NCI-H345 treated with DMSO at 0.1 percent for 48 hours (cell line): ENCODE data around the gene STAG3.
A peak's percentile ranks its signal among the peaks of the same experiment; 100 is the strongest.

Experiments
- DNase-seq: peaks from one replicate; lab custom pipeline; 2025; ENCODE audit not compliant: unreplicated experiment; lab: John Stamatoyannopoulos, UW

The STAG3 gene

DNA sequence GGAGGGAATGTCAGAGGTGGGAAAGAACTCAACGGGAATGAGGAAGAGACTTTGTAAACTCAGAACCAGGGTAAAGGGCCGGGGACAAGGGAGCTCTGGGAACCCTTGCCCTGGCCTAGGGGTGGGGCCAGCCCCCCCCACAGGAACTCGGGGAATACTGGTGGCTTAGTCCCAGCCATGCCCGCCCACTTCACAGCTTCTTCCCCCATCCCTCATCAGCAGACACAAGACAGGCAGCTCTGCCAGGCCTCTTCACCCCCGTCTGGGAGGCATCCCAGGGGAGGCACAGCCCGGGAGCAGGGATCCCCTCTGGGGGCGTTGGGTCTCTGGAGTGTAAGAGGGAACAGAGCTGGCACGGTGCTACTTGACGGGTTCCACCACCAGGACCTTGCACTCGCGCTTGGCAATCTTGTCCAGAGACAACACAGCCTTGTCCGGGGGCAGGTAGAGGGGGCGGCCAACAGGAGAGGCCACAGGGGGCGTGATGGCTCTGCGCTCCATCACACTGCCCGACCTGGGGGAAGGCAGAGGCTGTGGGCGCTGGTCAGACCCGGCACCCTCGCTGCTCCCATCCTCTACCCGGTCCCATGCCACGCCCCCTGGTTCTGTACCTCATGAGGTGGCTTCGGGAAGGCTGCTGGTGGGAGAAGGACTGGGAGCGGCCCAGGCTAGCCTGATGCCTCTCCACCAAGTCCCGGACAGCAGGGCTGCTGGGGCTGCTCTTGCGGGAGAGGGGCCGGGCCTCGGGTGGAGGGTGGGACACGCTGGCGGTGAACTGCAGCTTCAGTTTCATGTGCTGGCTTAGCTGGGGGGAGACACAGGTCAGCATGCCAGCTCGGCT is 22.8 kb upstream of the STAG3 start:
- no peak for DNase-seq

DNA sequence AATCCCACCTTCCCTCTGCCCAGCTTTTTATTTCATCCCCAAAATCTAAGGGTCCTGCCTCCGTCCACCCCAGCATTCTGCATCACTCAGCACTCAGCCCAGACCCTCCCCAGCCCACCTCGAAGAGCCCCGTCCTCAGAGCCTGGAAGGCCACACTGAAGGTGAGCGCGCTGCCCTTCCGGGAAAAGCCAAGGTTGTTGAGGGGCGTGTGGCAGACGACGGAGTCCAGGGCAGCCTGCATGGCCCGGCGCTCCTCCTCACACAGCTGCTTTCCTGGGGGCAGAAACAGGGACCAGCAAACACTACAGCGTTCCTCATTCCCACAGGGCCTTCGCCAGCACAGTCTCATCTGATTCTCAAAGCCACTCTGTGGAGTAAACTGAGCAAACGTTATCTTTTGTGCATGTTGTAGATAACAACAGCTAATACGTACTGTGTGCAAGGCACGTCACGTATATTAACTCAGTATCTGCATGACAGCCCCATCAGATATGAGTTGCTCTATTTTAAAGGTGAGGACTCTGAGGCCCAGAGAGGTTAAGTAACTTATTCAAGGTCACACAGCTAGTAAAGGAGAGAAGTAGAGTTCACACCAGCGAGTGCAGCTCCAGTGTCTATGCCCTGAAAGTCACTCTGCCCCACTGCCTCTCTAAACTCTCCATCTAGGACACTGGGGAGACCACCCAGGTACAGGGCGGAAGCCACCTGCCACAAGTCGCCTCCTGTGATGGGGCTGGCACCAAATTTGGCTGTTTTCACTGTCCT is 22.0 kb upstream of the STAG3 start:
- DNase-seq, result no peak

DNA sequence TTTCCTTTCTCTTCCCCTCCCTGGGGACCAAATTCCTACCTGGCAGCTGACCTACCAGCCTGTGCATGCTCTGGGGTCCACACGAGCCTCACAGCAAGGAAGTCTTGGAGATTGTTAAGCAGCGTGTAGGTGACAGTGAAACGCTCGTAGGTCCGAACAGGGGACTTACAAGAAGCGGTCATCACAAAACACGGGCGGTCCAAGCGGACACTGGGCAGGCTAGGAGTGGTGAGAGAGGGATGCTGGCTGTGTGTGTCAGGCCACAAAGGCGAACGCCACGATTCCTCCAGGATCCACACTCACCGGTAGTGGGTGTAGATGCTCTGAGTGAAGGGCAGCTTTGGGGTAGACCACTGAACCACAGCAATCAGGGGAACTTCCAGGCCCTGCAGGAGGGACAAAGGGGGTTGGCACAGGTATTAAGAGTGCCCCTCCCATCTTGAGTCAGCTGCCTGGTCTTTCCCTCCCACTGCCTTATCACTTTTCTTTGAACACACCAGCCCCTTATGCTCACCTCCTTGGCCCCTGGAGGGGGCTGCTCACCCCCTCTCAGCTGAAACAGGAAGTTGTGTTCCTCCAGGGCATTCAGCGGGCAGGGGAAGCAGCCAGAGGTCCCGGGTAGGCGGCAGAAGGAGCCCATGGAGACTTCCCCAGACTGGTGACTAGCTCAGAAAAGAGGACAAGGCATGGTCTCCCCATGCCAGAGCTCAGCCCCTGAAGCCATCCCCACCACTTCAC is 21.2 kb upstream of the STAG3 start:
- no peak for DNase-seq

DNA sequence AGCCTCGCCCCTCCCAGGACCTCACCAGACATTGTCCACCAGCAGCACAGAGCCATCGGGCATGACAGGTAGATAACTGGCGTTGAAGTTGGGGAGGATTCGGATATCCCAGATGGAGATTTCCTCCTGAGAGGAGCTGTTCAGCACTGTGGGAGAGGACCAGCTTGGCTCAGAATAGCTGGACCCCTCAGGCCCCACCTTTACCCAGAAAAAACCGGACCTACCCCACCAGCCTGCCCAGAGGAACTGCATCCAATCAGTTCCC is 20.7 kb upstream of the STAG3 start:
- no peak for DNase-seq

DNA sequence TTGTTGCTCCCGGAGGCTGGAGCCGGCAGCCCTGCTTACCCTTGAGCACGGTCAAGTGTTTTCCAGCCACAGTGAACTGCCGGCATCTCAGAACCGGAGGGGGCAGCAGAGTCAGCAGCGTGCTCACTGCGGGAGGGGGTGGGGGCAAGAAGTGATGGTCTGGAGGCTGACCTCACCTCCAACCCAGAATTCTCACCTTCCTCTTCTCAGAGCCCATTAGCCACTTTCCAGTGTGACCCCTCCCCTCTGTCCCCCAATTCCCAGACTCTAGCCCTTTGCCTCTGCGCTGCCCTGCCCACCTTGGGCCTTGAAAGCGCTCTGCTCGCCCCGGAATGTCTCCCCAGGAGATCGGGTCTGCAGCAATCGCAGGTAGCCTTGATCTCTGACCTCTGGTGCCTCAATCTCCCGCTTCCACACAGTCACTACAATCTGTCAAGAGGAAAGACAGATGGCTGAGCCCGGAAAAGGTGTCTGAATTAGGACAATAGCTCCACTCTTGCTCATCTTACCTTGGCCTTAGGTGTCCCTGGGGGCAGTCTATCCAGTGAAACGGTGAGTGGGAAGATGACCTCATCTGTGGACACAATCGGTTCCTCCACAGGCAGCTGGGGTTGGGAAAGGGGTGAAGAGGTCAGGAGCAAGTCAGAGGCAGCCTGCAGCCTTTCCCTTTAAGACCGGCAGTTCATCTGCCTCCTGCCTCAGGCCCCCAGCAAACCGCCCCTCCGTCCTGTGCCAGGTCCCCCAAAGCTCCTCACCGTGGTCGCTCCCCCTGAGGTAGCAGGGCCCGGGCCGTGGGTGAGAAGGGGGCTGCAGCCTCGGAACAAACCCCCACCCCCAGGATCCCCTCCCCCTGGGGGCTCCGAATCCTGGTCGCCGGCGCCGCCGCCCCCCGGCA is 20.1 kb upstream of the STAG3 start:
- no peak for DNase-seq

- peak; percentile 33 for DNase-seq
These were observed 19.3 kb upstream of the STAG3 start, which contains the start of gene TRAPPC14 for GRCh38 chr7:100158229-100159098. Gene TRAPPC14, minus strand, starts transcription at chr7:100158723. Its CDS starts 224 bp downstream, at chr7:100158499.

GRCh38 chr7:100159099-100159623 is 18.6 kb upstream of the STAG3 start:
- DNase-seq, result no peak

- DNase-seq, result no peak
These were observed 17.7 kb upstream of the STAG3 start for GRCh38 chr7:100160067-100160466.

- peak; percentile 27 for DNase-seq
These were observed 14.6 kb upstream of the STAG3 start for GRCh38 chr7:100163006-100163531.

DNA sequence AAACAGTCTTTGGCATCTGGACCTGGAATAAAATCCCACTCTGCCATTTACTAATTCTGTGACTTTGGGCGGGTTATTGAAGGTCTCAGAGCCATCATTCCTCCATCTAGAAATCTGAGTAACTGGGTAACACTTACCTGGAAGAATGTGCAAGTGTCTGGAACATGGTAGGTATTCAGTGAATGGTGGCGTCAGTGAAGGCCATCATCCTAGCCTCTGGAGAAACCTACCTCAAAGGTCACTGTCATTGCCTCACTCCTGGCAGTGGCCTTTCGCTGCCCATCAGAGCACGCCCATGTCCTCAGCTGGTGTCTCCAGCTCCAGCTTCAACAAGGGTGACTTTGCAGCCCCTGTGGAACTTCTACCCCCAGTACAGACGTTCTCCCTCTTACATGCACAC is 13.8 kb upstream of the STAG3 start:
- no peak for DNase-seq

DNA sequence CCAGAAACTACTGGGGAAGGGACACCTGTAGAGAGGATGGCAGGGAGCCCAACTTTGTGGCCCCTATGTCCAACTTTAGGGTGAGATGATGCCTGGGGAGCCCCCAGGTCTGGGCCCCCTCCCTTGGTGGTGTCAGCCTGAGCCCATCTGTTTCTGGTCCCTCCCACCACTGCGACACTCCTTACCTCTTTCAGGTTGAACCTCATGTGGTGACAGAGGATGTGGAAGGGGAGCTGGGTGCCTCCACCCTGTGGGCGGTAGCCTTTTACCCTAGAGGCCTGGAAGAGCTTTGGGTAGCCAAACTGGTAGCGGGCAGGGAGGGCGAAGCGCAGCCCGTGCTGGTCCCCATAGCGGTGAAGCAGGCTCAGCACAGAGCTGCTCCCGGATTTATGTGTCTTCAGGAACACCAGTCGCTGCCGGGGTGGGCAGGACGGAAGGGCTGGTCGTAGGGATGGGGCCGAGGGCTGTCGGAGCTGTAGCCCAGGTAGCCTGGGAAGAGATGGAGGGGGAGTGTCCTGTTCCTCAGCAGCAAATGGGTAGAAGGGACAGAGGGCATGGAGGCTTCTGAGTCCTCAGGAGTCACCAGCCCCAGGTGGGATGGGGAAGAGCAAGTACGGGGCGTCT is 11.3 kb upstream of the STAG3 start:
- DNase-seq, result no peak

DNA sequence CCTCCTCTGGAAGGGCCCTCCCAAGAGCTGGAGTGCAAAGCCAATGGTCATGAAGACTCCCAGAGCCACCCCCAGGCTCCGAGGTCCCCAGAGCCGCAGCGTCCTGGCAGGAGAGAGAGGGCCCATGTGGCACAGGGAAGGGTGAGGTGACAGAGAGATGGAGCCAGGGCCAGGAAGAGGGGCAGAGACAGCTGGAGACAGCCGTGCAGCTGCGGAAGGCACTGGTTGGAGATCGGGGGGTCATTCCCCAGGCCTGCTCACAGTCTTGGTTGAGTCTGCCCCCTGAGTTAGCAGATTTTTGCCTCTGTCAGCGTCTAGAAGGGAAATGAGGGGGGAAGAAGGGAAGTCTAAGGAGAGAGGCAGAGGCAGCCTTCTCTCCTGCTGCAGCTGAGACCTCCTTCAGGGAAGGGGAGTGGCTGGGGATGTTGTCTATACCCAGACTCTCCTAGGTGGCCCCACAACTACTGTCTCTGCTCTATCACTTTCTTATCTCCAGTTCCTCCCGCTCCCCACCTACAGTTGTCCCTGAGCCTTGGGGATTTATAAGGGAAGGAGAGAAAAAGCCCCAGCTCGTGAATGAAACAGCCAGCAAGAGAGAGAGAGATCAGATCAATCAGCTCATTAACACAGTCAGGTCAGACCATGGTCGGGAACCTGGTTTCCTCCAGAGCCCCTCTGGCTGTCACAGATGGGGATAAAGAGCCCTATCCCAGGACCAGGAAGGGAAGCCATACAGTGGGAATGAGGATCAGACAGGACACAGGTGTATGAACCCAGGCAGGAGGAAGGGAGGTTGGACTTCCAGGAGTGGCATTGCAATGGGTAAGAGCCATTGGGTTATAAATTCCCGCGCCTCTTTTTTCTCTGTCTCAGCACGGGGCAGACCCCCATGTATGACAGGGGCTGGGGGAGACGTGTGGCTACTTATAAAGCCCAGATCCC is 10.5 kb upstream of the STAG3 start:
- DNase-seq, result no peak

- no peak for DNase-seq
These were observed 9.8 kb upstream of the STAG3 start for GRCh38 chr7:100167912-100168323.

DNA sequence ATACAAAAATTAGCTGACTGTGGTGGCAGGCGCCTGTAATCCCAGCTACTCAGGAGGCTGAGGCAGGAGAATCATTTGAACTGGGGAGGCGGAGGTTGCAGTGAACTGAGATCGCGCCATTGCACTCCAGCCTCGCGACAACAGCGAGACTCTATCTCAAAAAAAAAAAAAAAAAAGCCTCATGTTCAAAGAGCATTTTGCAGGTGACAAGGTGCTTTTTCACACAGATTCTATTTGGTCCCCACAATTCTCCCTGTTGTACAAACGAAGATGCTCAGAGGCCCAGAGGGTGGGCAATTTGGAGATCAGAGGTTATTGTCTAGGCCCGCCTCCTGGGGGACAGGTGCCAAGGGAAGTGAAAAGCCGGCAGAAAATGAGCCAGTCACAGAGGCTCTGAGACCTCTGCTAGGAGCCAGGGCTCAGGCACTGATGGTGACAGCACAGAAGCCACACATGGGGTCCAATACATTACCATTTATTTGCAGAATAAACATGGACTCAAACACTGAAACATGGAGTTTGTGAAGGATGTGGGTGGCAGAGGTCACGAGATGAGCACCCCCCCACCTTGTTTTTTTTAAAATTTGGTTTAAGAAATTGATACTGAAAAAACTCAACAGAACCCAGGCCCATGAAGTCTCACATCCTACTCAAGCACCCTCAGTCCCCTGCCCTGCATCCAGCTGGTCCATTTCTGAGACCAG is 8.4 kb upstream of the STAG3 start:
- DNase-seq, result no peak

GRCh38 chr7:100170101-100170897 is 7.4 kb upstream of the STAG3 start:
- DNase-seq, result no peak

DNA sequence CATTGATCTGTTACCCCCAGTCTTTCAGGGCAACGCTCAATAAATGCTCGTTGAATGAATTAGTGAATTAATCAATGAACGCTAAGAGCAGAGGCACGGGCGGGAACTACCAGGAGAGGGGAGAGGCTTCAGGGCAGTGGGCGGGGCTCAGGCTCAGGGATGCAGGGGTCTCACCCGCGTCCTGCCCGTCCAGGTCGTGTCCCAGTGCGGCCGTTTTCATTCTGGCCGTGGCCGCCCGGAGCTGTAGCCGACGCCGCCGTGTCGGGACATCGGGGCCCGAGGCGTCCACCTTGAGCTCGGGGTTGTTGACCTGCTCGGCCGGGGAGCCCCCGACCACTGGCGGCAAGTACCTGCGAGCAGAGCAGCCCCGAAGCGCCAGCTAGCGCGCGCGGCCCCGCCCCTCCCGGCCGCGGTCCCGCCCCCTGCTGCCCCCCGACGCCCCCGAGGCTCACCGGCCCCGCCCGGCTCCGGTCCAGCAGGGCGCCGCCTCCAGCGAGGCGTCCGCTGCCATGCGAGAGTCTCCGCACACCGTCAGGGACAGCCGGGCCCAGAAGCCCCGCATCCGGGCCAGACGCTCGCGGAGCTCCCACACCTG is 6.5 kb upstream of the STAG3 start:
- no peak for DNase-seq
